Naive thymus-derived CD4-positive, alpha-beta T cell (primary cell): ENCODE data around the gene ZNF48. TPM values are rescaled to one million over a fixed set of nuclear protein-coding genes. Genes with fewer than 3 reads are reported as not detected.
A peak's percentile ranks its signal among the peaks of the same experiment; 100 is the strongest.

ENCODE experiments used
- ATAC-seq: fragments of 150-1000 bp; cut with Tn5 transposase; 2 replicates; pipeline ENCODE4 v1.10.0; 2021; ENCODE audit warnings: mild to moderate bottlenecking, moderate library complexity
- CTCF ChIA-PET: fragments of 350-600 bp; sonication (Branson Sonifier 250); formaldehyde crosslinking; loops from one replicate; lab custom pipeline; 2021; ENCODE audit warnings: antibody characterized with exemption; lab: Charles Lee
- POLR2A ChIA-PET: fragments of 350-600 bp; sonication (Branson Sonifier 250); formaldehyde crosslinking; loops from one replicate; lab custom pipeline; 2021; ENCODE audit warnings: antibody characterized with exemption, inconsistent platforms; lab: Charles Lee
- DNase-seq, 9 donors: peaks; one replicate each; pipeline versions ENCODE4 v3.0.0 to v3.0.0-alpha.2; 2020 to 2022; ENCODE audit warnings: mixed read lengths in 1 of 9
- H3K27ac ChIP-seq: one replicate; pipeline ENCODE4 v1.7.0; 2013; ENCODE audit warnings: mild to moderate bottlenecking, low read depth, low read length, moderate library complexity
- H3K27me3 ChIP-seq, 2 donors: one replicate each; pipeline ENCODE4 v1.7.0; 2013; ENCODE audit warnings: low read length in 2 of 2, mild to moderate bottlenecking in 2 of 2, moderate library complexity in 2 of 2; ENCODE audit not compliant: control insufficient read depth in 2 of 2, insufficient read depth in 2 of 2
- H3K36me3 ChIP-seq, 3 experiments: 1 replicate in 2 of 3; 2 replicates in 1 of 3; pipeline ENCODE4 v1.7.0; 2013; ENCODE audit warnings: low read length in 3 of 3, mild to moderate bottlenecking in 3 of 3, moderate library complexity in 1 of 3; ENCODE audit not compliant: insufficient read depth in 3 of 3, control insufficient read depth in 2 of 3
- H3K4me1 ChIP-seq, 2 donors: one replicate each; pipeline ENCODE4 v1.7.0; 2013; ENCODE audit warnings: low read length in 2 of 2, mild to moderate bottlenecking in 2 of 2, moderate library complexity in 1 of 2; ENCODE audit not compliant: control insufficient read depth in 2 of 2, insufficient read depth in 2 of 2
- H3K4me3 ChIP-seq: 2 replicates; pipeline ENCODE4 v1.7.0; 2013; ENCODE audit warnings: mild to moderate bottlenecking, low read length
- H3K9me3 ChIP-seq, 3 experiments: 1 replicate in 2 of 3; 2 replicates in 1 of 3; pipeline ENCODE4 v1.7.0; 2013; ENCODE audit warnings: low read length in 3 of 3; ENCODE audit not compliant: control insufficient read depth in 2 of 3
- H3K27ac Mint-ChIP-seq, 9 donors: one replicate each; pipeline ENCODE4 v1.8.0; 2020 to 2022; ENCODE audit warnings: mixed read lengths in 9 of 9, mild to moderate bottlenecking in 8 of 9, moderate library complexity in 5 of 9, inconsistent platforms in 2 of 9
- H3K27me3 Mint-ChIP-seq, 5 donors: one replicate each; pipeline ENCODE4 v1.8.0; 2021 to 2022; ENCODE audit warnings: mixed read lengths in 5 of 5, mild to moderate bottlenecking in 1 of 5
- H3K36me3 Mint-ChIP-seq, 5 donors: one replicate each; pipeline ENCODE4 v1.8.0; 2020 to 2022; ENCODE audit warnings: mixed read lengths in 5 of 5, mild to moderate bottlenecking in 3 of 5, inconsistent platforms in 1 of 5
- H3K4me1 Mint-ChIP-seq, 7 donors: one replicate each; pipeline ENCODE4 v1.8.0; 2020 to 2022; ENCODE audit warnings: mixed read lengths in 7 of 7, mild to moderate bottlenecking in 3 of 7, inconsistent platforms in 1 of 7
- H3K4me3 Mint-ChIP-seq, 10 donors: one replicate each; pipeline ENCODE4 v1.8.0; 2020 to 2022; ENCODE audit warnings: mild to moderate bottlenecking in 10 of 10, mixed read lengths in 10 of 10, moderate library complexity in 6 of 10, inconsistent platforms in 2 of 10
- H3K9me3 Mint-ChIP-seq, 11 donors: one replicate each; pipeline ENCODE4 v1.8.0; 2020 to 2022; ENCODE audit warnings: mixed read lengths in 11 of 11, mild to moderate bottlenecking in 4 of 11, inconsistent platforms in 1 of 11, moderate library complexity in 1 of 11
- intact Hi-C, 2 donors: fragments of 100-400 bp; cut with micrococcal nuclease; formaldehyde crosslinking; loops; one replicate each; pipeline ENCODE4 v1.15.1; 2023
- polyA plus RNA-seq, 2 donors: library from polyadenylated mRNA; unstranded; fragments of 300-500 nt; fragmentation: Illumina TruSeq; gene quantifications; one replicate each; pipeline ENCODE4 v1.2.3, GENCODE V29; 2021
- total RNA-seq, 6 experiments: library from RNA in 5 of 6; stranded (reverse) in 5 of 6; gene quantifications; 1 replicate in 5 of 6; 2 replicates in 1 of 6; pipeline ENCODE4 v1.2.3 and lab custom pipeline; 2021 to 2026

Gene ZNF48
- total and polyA plus RNA-seq, 7 experiments from 2014 or later: 6.0 to 16.0 (median 10.9) TPM

DNA sequence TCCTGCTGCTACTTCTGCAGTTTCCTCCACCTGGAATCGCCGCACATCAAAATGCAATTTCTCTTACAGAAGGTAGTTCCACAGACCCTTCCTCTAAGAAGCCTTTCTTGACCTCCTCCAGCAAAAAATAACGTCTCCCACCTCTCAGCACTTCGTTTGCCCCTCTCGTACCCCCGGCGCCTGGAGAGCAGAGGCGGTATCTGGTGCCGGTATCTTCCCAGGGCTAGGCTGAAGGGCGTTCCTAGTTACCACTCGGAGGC lies 34.1 kb downstream of the ZNF48 start:
- DNase-seq: no peak
- Histone ChIP-seq H3K4me1 (peaks cover 15 to 16% of the 10 kb centered on the region in 2 donors), H3K4me3 (peak overlapping the region; percentile 67), H3K27me3 (no peaks in the 10 kb centered on the region), H3K9me3 (no peaks in the 10 kb centered on the region), H3K27ac (peak overlapping the region; percentile 85), H3K36me3 (peaks cover 0 to 17% (median 4%) of the 10 kb centered on the region in 3 experiments)
- peaks cover 4 to 12% (median 9%) of the 10 kb centered on the region in 5 donors for H3K36me3 Mint-ChIP-seq
- no peaks in the 10 kb centered on the region for H3K27me3 Mint-ChIP-seq
- intact Hi-C loops: no loop called here
- ChIA-PET POLR2A (interaction anchor here (0.7 to 6.1 kb wide), 33 partner anchors 12 to 364 kb away, joined by 3 to 82 read pairs (median 5); partner anchors contain the start of genes ALDOA, FBRS, PPP4C and SEPTIN1), CTCF (interaction anchor here (0.6 to 3.3 kb wide), 35 partner anchors 8 to 1570 kb away, joined by 3 to 26 read pairs (median 4); partner anchors contain the start of genes ZNF48, ZNF688, ZNF689 and ZNF747)
- H3K4me1 Mint-ChIP-seq: peaks cover 12 to 25% (median 18%) of the 10 kb centered on the region in 7 donors
- peaks cover 0 to 2% (median 0%) of the 10 kb centered on the region in 11 donors for H3K9me3 Mint-ChIP-seq
- no peak overlapping the region for H3K4me3 Mint-ChIP-seq
- ATAC-seq: peak; percentile 3
- H3K27ac Mint-ChIP-seq: no peak overlapping the region

DNA sequence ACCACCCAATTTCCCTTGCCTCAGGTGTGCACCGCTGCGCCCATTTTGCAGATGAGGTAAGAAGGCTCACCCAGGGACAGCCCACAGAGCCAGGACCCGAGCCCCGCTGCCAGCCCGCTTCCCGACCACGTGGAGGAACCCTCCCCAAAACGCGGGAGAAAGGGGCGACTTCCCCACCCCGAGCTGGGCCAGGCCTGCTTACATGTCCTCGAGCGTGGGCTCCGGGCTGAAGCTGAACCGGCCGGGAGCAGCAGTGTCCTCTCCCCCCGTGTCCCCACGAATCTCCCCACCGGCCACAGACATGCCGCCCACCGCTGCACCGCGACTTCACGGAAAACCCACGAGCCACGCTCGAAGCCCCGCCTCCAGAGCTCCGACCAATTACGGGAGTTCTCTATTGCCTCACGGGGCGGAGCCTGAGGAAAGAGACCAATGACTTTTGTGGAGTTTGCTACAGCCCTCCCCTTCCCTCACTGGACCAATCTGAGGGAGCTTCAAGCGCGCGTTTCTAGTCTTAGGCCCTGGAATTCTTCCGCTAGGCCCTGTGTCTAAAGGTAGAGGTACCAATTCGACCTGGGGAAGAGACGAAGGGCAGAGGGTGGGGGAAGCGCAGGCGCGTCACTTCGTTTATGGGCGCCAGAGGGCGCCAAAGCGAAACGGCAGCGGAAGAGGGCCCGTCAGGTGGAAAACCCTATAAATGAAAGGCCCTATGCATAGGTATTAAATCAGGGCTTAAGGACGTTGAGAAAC lies 34.6 kb downstream of the ZNF48 start, which contains the start of gene DCTPP1:
Gene DCTPP1 (minus strand): TSS at position 353 of the 750 bp plus-strand sequence. CDS start 50 bp downstream, at position 303.
- Mint-ChIP-seq H3K27ac (peak within 1 kb of the TSS in 1 of 9 donors; percentile 38), H3K4me3 (no peak within 1 kb of the TSS), H3K9me3 (peaks cover 0 to 2% (median 0%) of the 10 kb centered on the region in 11 donors), H3K27me3 (no peaks in the 10 kb centered on the region), H3K4me1 (peaks cover 14 to 29% (median 21%) of the 10 kb centered on the region in 7 donors), H3K36me3 (peaks cover 4 to 10% (median 9%) of the 10 kb centered on the region in 5 donors)
- intact Hi-C loops: loop anchor here (1.0 to 2.0 kb wide), 22 partner anchors 12 to 527 kb away; partner anchors contain the start of genes FBRS (in 2 of the 2), ITGAL (in 2 of the 2), PRR14 (in 2 of the 2) and SEPHS2 (in 2 of the 2)
- Histone ChIP-seq H3K27me3 (no peaks in the 10 kb centered on the region), H3K4me1 (peaks cover 16 to 19% of the 10 kb centered on the region in 2 donors), H3K27ac (peak within 1 kb of the TSS; percentile 85), H3K9me3 (no peaks in the 10 kb centered on the region), H3K36me3 (peaks cover 0 to 12% (median 4%) of the 10 kb centered on the region in 3 experiments), H3K4me3 (peak within 1 kb of the TSS; percentile 67)
- DNase-seq (peak; percentile 79 to 99 (median 97)), ATAC-seq (peak; percentile 98)
- POLR2A ChIA-PET: interaction anchor here (0.6 to 6.1 kb wide), 41 partner anchors 12 to 1874 kb away, joined by 3 to 82 read pairs (median 5); partner anchors contain the start of genes ALDOA, FBRS, PPP4C and SEPTIN1
- CTCF ChIA-PET: interaction anchor here (0.6 to 3.3 kb wide), 38 partner anchors 9 to 1570 kb away, joined by 3 to 26 read pairs (median 4); partner anchors contain the start of genes ZNF48, ZNF688, ZNF689 and ZNF747

DNA sequence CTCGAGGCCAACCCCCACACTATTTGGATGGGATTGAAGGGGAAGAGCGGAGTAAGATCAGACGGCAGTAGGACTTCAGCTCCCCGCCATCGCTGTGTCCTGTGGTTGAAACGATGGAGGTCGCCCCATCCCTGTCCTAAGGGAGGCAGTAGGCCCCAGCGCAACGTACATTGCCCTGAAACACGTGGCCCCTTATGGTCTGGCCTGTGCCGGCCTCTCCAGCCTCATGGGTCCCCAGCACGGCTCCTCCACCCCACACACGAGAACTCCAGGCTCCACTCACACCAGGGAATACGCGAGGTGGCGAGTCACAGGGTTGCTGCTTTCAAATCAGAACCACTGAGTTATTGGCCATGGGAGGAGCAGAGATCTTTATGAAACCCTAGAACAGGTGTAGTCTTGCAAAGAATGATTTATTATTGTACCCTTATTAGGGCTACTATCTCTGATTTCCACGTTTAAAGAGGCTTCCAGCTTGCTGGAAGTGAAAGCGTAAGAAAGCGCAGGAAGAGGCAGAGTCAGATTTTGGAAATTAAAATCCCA lies 35.3 kb downstream of the ZNF48 start:
- Histone ChIP-seq H3K27ac (peak overlapping the region; percentile 71), H3K4me1 (peaks cover 16 to 19% of the 10 kb centered on the region in 2 donors), H3K27me3 (no peaks in the 10 kb centered on the region), H3K4me3 (no peak overlapping the region), H3K36me3 (peaks cover 0 to 12% (median 4%) of the 10 kb centered on the region in 3 experiments), H3K9me3 (no peaks in the 10 kb centered on the region)
- intact Hi-C loops: loop anchor here (1.0 to 2.0 kb wide), 22 partner anchors 12 to 526 kb away; partner anchors contain the start of genes FBRS (in 2 of the 2), ITGAL (in 2 of the 2), PRR14 (in 2 of the 2) and SEPHS2 (in 2 of the 2)
- Mint-ChIP-seq H3K9me3 (peaks cover 0 to 2% (median 0%) of the 10 kb centered on the region in 11 donors), H3K27ac (no peak overlapping the region), H3K36me3 (peaks cover 4 to 10% (median 9%) of the 10 kb centered on the region in 5 donors), H3K27me3 (no peaks in the 10 kb centered on the region), H3K4me3 (no peak overlapping the region), H3K4me1 (peaks cover 16 to 31% (median 24%) of the 10 kb centered on the region in 7 donors)
- ATAC-seq: peak; percentile 6
- ChIA-PET POLR2A (interaction anchor here (0.5 to 6.1 kb wide), 38 partner anchors 13 to 1874 kb away, joined by 3 to 82 read pairs (median 5); partner anchors contain the start of genes ALDOA, FBRS, SEPTIN1 and TBC1D10B), CTCF (interaction anchor here (0.6 to 3.3 kb wide), 23 partner anchors 10 to 290 kb away, joined by 3 to 26 read pairs (median 5); partner anchors contain the start of genes ZNF688, ZNF747, ZNF764 and ZNF785)
- no peak for DNase-seq

DNA sequence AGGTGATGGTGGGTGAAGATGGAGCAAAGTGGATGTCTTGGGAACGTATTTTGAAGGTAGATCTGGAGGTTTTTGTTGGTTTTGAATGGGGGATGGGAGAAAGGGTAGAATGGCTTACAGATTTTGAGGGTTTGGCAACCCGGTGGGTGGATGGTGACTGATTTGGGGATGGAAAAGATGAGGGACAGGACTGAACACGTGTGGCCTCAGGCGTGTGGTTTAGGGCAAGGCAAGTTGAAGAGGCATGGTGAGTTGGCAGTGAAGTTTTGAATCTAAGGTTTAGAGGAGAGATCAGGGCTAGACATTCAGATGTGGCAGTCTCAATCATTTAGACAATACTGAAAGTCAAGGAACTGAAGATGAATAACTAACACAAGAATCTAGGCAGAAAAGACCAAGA lies 39.6 kb downstream of the ZNF48 start:
- Histone ChIP-seq H3K4me1 (peaks cover 8 to 12% of the 10 kb centered on the region in 2 donors), H3K36me3 (no peaks in the 10 kb centered on the region), H3K27me3 (no peaks in the 10 kb centered on the region), H3K9me3 (no peaks in the 10 kb centered on the region), H3K27ac (no peak overlapping the region), H3K4me3 (no peak overlapping the region)
- POLR2A ChIA-PET: interaction anchor here (1.0 kb wide), 1 partner anchor 100 kb away, joined by 3 read pairs; the partner anchor contains the start of gene ZNF747
- peak overlapping the region in 6 of 9 donors; percentile 10 to 81 (median 36) for H3K27ac Mint-ChIP-seq
- ATAC-seq (no peak), DNase-seq (peak in 1 of 9 donors; percentile 59)
- H3K27me3 Mint-ChIP-seq: no peaks in the 10 kb centered on the region
- CTCF ChIA-PET: interaction anchor here (0.9 to 1.2 kb wide), 2 partner anchors 15 to 101 kb away, joined by 3 to 5 read pairs; no protein-coding TSS in a partner anchor
- intact Hi-C loops: no loop called here
- no peak overlapping the region for H3K4me3 Mint-ChIP-seq
- H3K4me1 Mint-ChIP-seq: peaks cover 5 to 21% (median 13%) of the 10 kb centered on the region in 7 donors
- no peaks in the 10 kb centered on the region for H3K36me3 Mint-ChIP-seq
- H3K9me3 Mint-ChIP-seq: no peaks in the 10 kb centered on the region

DNA sequence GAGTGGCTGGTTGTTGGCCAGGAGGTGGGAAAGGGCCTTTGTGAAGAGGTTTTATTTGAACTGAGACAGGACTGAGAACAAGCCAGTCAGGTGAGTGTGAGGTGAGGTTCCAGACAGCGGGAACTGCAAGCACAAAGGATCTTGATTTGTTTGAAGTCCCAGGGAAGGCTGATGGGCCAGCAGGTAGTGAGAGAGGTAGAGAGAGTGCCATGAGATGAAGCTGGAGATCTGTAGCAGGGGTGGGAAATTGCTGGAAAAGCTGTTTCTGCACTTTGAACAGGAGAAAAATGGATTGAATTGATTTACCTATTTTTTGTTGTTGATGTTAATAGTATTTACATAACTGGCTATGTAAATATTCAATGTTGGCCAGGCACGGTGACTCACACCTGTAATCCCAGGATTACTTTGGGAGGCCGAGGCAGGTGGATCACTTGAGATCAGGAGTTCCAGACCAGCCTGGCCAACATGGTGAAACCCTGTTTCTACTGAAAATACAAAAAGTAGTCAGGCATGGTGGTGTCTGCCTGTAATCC lies 42.4 kb downstream of the ZNF48 start:
- no peaks in the 10 kb centered on the region for H3K9me3 ChIP-seq
- ATAC-seq: no peak
- ChIA-PET CTCF (interaction anchor here (0.6 to 1.3 kb wide), 2 partner anchors 9 to 11 kb away, joined by 5 read pairs; no protein-coding TSS in a partner anchor), POLR2A (interaction anchor here (0.9 to 1.5 kb wide), 2 partner anchors 20 to 68 kb away, joined by 3 to 4 read pairs; no protein-coding TSS in a partner anchor)
- peaks cover 6 to 21% (median 16%) of the 10 kb centered on the region in 7 donors for H3K4me1 Mint-ChIP-seq
- no peak overlapping the region for H3K27ac ChIP-seq
- no peak for DNase-seq
- peaks cover 0 to 5% of the 10 kb centered on the region in 2 donors for H3K4me1 ChIP-seq
- no peak overlapping the region for H3K4me3 Mint-ChIP-seq
- peaks cover 0 to 2% (median 0%) of the 10 kb centered on the region in 5 donors for H3K36me3 Mint-ChIP-seq
- no peaks in the 10 kb centered on the region for H3K36me3 ChIP-seq
- peaks cover 0 to 2% (median 0%) of the 10 kb centered on the region in 11 donors for H3K9me3 Mint-ChIP-seq
- H3K27ac Mint-ChIP-seq: peak overlapping the region in 1 of 9 donors; percentile 18
- H3K4me3 ChIP-seq: no peak overlapping the region
- no peaks in the 10 kb centered on the region for H3K27me3 Mint-ChIP-seq
- intact Hi-C loops: no loop called here
- no peaks in the 10 kb centered on the region for H3K27me3 ChIP-seq
